Measurements from ENCODE around the gene BPIFB3. TPM values are rescaled to one million over a fixed set of nuclear protein-coding genes. Genes with fewer than 3 reads are reported as not detected.

The BPIFB3 gene
- total and polyA plus RNA-seq, 2 of the 13 experiments (the other 11 are each of a cell fraction or from before 2014, with no cell fraction given) = 0.09 TPM; not detected in 1

GRCh38 chr20:33009214-33010132, 44.2 kb upstream of the BPIFB3 start (continued):
- TF ChIP-seq HINFP (CRISPR knock-in tag; IDR thresholded peaks at IDR 0.05; ENCODE audit: low read depth) (peak; percentile 95), TFE3 (CRISPR knock-in tag; IDR thresholded peaks at IDR 0.05) (peak; percentile 96), JDP2 (CRISPR knock-in tag; IDR thresholded peaks at IDR 0.05; ENCODE audit: borderline replicate concordance) (no peak; the same call in 1 of the 2 replicates), IKZF4 (CRISPR knock-in tag; IDR thresholded peaks at IDR 0.05; ENCODE audit: borderline replicate concordance, low read depth, not compliant biosample characterization) (peak; percentile 68), CREBL2 (CRISPR knock-in tag; IDR thresholded peaks at IDR 0.05; ENCODE audit: borderline replicate concordance) (no peak), ZNF776 (CRISPR knock-in tag; IDR thresholded peaks at IDR 0.05) (peak; percentile 85; the same call in 1 of the 2 replicates), KMT2B (CRISPR knock-in tag; IDR thresholded peaks at IDR 0.05) (0 out of 2 replicates have a peak, but pooled peaks have one; percentile 41), MAX (IDR thresholded peaks at IDR 0.05) (peak; percentile 94), ZNF263 (CRISPR knock-in tag; IDR thresholded peaks at IDR 0.05) (peak; percentile 95), ZNF503 (CRISPR knock-in tag; IDR thresholded peaks at IDR 0.05) (peak; percentile 96), CAMTA2 (CRISPR knock-in tag; IDR thresholded peaks at IDR 0.05; ENCODE audit: borderline replicate concordance) (0 out of 2 replicates have a peak, but pooled peaks have one; percentile 14), ZNF597 (CRISPR knock-in tag; IDR thresholded peaks at IDR 0.05) (no peak), FUBP1 (CRISPR knock-in tag; IDR thresholded peaks at IDR 0.05; ENCODE audit: borderline replicate concordance) (no peak; the same call in 1 of the 2 replicates), ZNF468 (CRISPR knock-in tag; IDR thresholded peaks at IDR 0.05) (no peak)
